HepG2 (cell line): ENCODE data around the gene RAB30. TPM values are rescaled to one million over a fixed set of nuclear protein-coding genes. Genes with fewer than 3 reads are reported as not detected.

Source experiments
- BATF2 ChIP-seq: sonication (generic); formaldehyde crosslinking; IDR thresholded peaks from 2 replicates; pipeline ENCODE4 v1.8.0; 2022; ENCODE audit warnings: mild to moderate bottlenecking, missing genetic modification reagents, moderate library complexity
- BRD4 ChIP-seq: sonication (generic); formaldehyde crosslinking; IDR thresholded peaks from 2 replicates; pipeline ENCODE4 v1.4.0; 2020; ENCODE audit warnings: missing genetic modification reagents
- DMAP1 ChIP-seq: IDR thresholded peaks from 2 replicates; pipeline ENCODE4 v1.6.1; 2016
- ELK4 ChIP-seq: sonication (generic); formaldehyde crosslinking; IDR thresholded peaks from 2 replicates; pipeline ENCODE4 v1.9.0; 2021; ENCODE audit warnings: missing genetic modification reagents, borderline replicate concordance
- ETV5 ChIP-seq: IDR thresholded peaks from 2 replicates; pipeline ENCODE4 v1.6.1; 2018; ENCODE audit warnings: missing biosample characterization, missing genetic modification reagents, inconsistent platforms, borderline replicate concordance
- MEF2D ChIP-seq: sonication (generic); formaldehyde crosslinking; IDR thresholded peaks from 2 replicates; pipeline ENCODE4 v1.5.1; 2020; ENCODE audit warnings: mild to moderate bottlenecking, missing genetic modification reagents
- NBN ChIP-seq: fragments of 450-650 bp; conservative IDR thresholded peaks from 2 replicates; pipeline ENCODE4 v1.6.1; 2017
- NFYB ChIP-seq: sonication (generic); formaldehyde crosslinking; IDR thresholded peaks from 2 replicates; pipeline ENCODE4 v1.4.0; 2020; ENCODE audit warnings: missing genetic modification reagents
- NR2F2 ChIP-seq: IDR thresholded peaks from 2 replicates; pipeline ENCODE4 v1.6.1; 2012; ENCODE audit warnings: low read depth, inconsistent platforms, borderline replicate concordance
- PLRG1 ChIP-seq: fragments of 450-650 bp; conservative IDR thresholded peaks from 2 replicates; pipeline ENCODE4 v1.6.1; 2016
- RERE ChIP-seq: IDR thresholded peaks from 2 replicates; pipeline ENCODE4 v1.6.1; 2016; ENCODE audit warnings: low read depth, missing genetic modification reagents, missing compliant biosample characterization
- RFX3 ChIP-seq: IDR thresholded peaks from 2 replicates; pipeline ENCODE4 v1.6.1; 2016; ENCODE audit warnings: missing biosample characterization, missing genetic modification reagents
- TRIM24 ChIP-seq: sonication (generic); formaldehyde crosslinking; IDR thresholded peaks from 2 replicates; pipeline ENCODE4 v1.8.0; 2022; ENCODE audit warnings: mild to moderate bottlenecking, missing genetic modification reagents
- ZNF33B ChIP-seq: sonication (generic); formaldehyde crosslinking; IDR thresholded peaks from 2 replicates; pipeline ENCODE4 v1.5.1; 2020; ENCODE audit warnings: mild to moderate bottlenecking, missing genetic modification reagents
- ZNF503 ChIP-seq: sonication (generic); formaldehyde crosslinking; IDR thresholded peaks from 2 replicates; pipeline ENCODE4 v1.4.0; 2020; ENCODE audit warnings: missing genetic modification reagents
- ZNF569 ChIP-seq: sonication (generic); formaldehyde crosslinking; IDR thresholded peaks from 2 replicates; pipeline ENCODE4 v1.5.0; 2020; ENCODE audit warnings: mild to moderate bottlenecking, missing genetic modification reagents, moderate library complexity, borderline replicate concordance
- ZNF572 ChIP-seq: sonication (generic); formaldehyde crosslinking; IDR thresholded peaks from 2 replicates; pipeline ENCODE4 v1.5.1; 2020; ENCODE audit warnings: mild to moderate bottlenecking, missing genetic modification reagents
- ZNF639 ChIP-seq: conservative IDR thresholded peaks from 2 replicates; pipeline ENCODE4 v1.6.1; 2018; ENCODE audit warnings: missing genetic modification reagents
- ZNF746 ChIP-seq: sonication (generic); formaldehyde crosslinking; IDR thresholded peaks from 2 replicates; pipeline ENCODE4 v1.8.0; 2022; ENCODE audit warnings: mild to moderate bottlenecking, missing genetic modification reagents
- polyA plus RNA-seq, 8 experiments: library from polyadenylated mRNA; depleted of rRNA in 3 of 8; stranded (reverse) in 7 of 8; unstranded in 1 of 8; fragments of >200 nt; fragmentation: Illumina TruSeq in 4 of 8; extraction: Trizol in 4 of 8; gene quantifications; 2 replicates each; pipeline versions ENCODE4 v1.2.1 to v1.2.3, GENCODE V29; 2011 to 2016; ENCODE audit warnings: low read depth in 4 of 8, missing spikeins in 1 of 8, mixed read lengths in 1 of 8; ENCODE audit not compliant: insufficient read depth in 1 of 8
- total RNA-seq, 5 experiments: library from RNA; depleted of rRNA; stranded (reverse); fragments of >200 nt; fragmentation: Illumina TruSeq; extraction: Trizol; gene quantifications; 2 replicates each; pipeline ENCODE4 v1.2.3, GENCODE V29; 2016; ENCODE audit warnings: low read depth in 1 of 5

RAB30 gene
- total and polyA plus RNA-seq, 2 of the 13 experiments (the other 11 are each of a cell fraction or from before 2014, with no cell fraction given), result 3.7 to 5.0 TPM

- TF ChIP-seq PLRG1, result no peak
- TF ChIP-seq BATF2, result no peak
- TF ChIP-seq ETV5, result peak; percentile 88
- no peak for TF ChIP-seq NFYB
- peak; percentile 83 for TF ChIP-seq DMAP1 (CRISPR knock-in tag)
- TF ChIP-seq RFX3 (CRISPR knock-in tag), result no peak
- TF ChIP-seq ZNF503, result peak; percentile 77; the same call in 1 of the 2 replicates
- no peak for TF ChIP-seq ZNF33B (CRISPR knock-in tag)
- no peak for TF ChIP-seq ZNF572 (CRISPR knock-in tag)
- no peak for TF ChIP-seq TRIM24 (CRISPR knock-in tag)
- no peak for TF ChIP-seq NBN
- TF ChIP-seq ZNF569 (CRISPR knock-in tag), result no peak
- TF ChIP-seq NR2F2, result no peak
- no peak for TF ChIP-seq BRD4 (CRISPR knock-in tag)
- TF ChIP-seq RERE (CRISPR knock-in tag), result peak; percentile 77
- 0 out of 2 replicates have a peak, but pooled peaks have one; percentile 35 for TF ChIP-seq ZNF639 (CRISPR knock-in tag)
- TF ChIP-seq ELK4 (CRISPR knock-in tag), result no peak
- peak; percentile 80 for TF ChIP-seq MEF2D (CRISPR knock-in tag)
- no peak for TF ChIP-seq ZNF746 (CRISPR knock-in tag)
Measured at GRCh38 chr11:83092488-83093384, 21.0 kb upstream of the RAB30 start (continued).
